Activated T-cell treated with anti-CD3 and anti-CD28 coated beads, Interleukin-2, amount 50 U/mL, for 1 hour (primary cell): ENCODE measurements around the gene RAB44.

ENCODE experiments used
- DNase-seq: peaks from one replicate; pipeline ENCODE4 v3.0.0-alpha.2; 2020

RAB44 gene

DNA sequence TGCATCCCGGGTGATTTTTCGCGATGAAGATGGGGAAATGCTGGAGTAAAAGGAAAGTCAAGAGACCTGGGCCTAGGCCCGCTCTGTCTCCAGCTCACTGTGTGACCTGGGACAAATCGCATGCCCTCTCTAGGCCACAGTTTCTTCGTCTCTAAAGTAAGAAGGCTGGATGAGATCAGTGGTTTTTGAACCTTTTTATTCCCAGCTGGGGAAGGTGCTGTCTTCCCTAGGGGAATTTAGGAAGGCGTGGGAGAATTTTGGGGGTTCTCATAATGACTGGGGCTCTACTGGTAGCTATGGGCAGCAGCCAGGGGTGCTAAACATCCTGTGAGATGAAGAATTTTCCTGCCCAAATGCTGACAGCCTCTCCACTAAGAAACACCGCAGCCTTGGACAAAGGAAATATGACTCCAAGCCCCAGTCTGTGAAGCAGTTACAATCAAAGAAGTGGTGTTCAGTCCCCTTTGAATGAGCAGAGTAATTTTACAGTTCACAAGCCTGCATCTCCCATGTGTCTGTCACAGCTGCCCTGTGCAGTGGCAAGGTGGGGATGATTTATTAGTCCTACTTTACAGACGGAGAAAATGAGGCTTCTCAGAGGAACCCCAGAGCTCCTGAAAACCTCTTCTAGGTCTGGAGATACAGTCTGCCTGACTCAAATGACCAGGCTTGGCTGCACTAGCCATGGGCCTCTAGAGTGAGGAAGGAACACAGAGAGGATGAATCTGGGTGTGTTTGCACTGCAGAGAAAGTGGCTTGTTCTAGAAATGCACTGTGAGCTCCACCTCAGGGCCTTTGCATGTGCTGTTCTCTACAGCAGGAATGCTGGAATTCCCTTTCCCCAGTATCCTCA is 57.2 kb downstream of the RAB44 start:
- no peak for DNase-seq

- DNase-seq, result peak; percentile 64
These were observed 58.1 kb downstream of the RAB44 start for GRCh38 chr6:36755435-36756348.

GRCh38 chr6:36756786-36757185 is 59.2 kb downstream of the RAB44 start:
- DNase-seq, result no peak

DNA sequence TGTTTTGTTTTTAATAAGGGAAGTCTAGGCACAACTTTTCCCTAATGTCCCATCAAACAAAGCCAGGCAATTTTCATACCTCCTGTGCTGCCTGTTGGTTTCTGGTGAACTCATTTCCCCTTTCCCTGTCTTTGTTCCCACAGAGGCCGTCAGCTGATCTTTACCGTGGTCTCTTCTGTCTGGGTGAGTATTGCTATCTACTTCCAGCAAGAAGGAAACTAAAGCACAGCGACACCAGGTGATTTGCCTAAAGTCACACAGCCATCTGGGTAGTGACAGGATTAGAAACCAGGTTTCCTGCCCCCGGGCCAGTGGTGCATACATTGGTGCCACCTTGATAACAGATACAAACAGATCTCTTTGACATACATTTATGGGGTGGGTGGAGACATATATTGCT is 59.6 kb downstream of the RAB44 start:
- DNase-seq, result no peak

GRCh38 chr6:36757943-36758508 is 60.4 kb downstream of the RAB44 start:
- no peak for DNase-seq

DNA sequence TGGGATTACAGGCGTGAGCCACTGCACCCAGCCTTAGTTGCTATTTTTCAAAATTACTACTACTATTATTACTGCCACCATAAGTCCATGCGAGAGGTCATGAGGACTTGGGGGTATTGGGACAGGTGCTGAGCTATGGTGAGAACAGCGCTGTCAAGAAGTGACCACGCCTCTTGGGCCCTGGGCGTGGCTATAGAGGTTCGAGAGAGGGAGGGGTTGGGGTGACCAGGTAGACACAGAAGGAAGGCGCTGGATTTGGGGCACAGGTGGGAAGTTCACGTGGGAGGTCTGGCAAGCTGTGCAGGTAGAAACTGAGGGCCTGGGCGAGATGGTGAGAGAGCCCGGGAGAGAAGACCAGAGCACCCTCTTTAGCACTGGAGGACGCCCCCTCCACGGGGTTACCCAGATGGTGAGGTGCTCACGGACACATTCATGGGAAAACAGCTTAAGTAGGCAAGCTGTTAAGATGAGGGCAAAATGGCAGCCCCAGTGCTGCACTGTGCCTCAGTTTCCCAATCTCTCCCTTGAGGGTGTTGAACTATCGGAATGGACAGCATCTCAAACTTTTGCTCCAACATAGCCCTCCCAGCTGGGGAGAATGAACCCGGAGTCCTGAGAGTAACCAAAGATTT is 61.0 kb downstream of the RAB44 start:
- no peak for DNase-seq

- DNase-seq, result peak; percentile 82
These were observed 61.6 kb downstream of the RAB44 start for GRCh38 chr6:36759148-36759759.

GRCh38 chr6:36760685-36761435 is 63.2 kb downstream of the RAB44 start:
- DNase-seq, result no peak

DNA sequence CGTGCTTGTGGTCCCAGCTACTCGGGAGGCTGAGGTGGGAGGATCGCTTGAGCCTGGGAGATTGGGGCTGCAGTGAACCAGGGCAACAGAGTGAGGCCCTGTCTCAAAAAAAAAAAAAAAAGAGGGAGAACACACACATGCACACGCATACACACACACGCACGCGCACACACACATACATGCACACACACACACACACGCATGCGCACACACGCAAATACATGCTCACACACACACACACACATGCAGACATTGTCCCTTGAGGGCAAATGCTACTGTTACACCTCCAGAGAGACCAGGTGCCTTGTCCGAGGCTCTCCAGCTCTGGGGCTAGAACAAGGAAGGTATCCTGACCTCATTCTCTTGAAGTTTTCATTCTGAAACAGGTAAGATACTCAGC is 64.5 kb downstream of the RAB44 start:
- no peak for DNase-seq

- no peak for DNase-seq
These were observed 67.6 kb downstream of the RAB44 start for GRCh38 chr6:36765190-36765589.

DNA sequence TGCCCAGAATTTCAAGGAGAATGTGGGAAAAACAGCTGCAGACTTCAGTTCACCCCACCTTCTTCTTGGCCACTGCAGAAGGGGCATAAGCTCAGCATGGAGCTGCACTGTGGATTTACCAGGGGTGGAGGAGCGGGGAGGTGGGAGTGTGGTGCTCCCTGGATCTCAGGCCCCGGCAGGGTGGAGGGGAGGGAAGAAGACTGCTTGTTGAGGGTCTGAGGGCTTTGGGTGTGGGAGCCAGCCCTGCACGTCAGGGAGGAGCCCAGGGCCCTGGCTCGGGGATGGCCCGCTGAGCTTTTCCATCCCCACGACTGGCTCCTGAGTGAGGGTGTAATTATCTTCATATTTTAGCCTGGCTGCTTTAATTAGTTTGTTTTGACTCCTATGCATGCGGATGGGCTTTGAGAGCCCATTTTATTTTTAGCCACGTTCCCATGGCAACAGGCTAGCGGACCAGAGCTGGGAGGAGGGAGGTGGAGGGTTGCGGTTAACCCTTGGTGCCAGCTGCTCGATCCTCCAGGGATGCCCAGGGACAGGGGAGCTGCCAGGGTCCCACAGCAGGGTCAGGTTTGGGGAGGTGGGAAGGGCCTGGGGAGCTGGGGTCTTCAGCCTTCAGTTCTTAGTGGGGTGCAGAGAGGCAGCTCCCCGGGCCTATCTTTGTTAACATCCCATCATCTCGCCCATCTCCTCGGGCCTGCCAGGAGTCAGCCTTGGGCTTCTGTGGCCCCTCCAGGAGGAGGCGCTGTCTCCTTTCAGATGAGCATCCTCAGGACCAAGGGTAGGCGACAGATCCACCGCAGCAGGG is 68.2 kb downstream of the RAB44 start:
- DNase-seq, result peak; percentile 77

DNA sequence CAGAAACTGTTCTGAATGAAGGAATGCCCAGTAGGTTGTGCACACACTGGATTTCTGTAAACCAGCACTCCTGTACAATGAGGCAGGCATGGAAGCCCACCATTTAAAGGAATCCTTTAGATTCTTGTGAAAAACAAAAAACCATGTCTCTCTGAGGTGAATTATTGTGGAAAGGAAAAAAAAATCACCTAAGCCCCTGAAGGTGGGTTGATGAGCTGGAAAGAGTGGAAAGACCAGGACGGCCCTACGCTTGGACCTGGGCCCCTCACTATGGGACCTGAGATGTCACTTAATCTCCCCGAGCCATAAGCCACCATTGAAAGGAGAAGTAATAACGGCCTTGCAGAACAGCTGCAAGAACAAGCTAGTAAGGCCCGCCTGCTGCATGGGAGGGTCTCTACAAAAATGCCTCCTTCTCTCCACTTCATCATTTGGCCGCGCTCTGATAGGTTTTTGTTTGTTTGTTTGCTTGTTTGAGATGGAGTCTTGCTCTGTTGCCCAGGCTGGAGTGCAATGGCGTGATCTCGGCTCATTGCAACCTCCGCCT is 68.8 kb downstream of the RAB44 start:
- no peak for DNase-seq

DNA sequence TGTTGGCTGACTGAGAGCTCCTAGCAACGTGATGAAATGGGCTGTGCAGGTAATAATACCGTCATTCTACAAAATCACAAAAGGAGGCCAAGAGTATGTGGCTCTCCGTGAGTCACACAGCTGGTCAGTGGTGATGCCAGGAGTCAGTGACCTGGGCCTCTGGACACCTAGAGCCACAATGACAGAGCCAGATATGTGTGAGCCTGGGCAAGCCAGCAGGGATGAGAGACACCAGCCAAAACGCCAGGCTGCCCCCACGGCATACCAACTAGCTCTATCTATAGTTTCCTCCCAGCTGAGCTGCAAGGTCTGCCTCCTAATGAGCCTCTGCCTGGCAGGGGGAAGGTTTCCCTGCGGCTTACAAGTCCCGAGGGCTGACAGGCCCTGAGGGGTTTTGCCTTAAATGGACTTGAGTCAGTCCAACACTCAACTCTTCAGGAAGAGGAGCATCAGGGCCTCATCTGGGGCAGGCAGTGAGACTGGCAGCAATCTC is 71.6 kb downstream of the RAB44 start:
- no peak for DNase-seq

DNA sequence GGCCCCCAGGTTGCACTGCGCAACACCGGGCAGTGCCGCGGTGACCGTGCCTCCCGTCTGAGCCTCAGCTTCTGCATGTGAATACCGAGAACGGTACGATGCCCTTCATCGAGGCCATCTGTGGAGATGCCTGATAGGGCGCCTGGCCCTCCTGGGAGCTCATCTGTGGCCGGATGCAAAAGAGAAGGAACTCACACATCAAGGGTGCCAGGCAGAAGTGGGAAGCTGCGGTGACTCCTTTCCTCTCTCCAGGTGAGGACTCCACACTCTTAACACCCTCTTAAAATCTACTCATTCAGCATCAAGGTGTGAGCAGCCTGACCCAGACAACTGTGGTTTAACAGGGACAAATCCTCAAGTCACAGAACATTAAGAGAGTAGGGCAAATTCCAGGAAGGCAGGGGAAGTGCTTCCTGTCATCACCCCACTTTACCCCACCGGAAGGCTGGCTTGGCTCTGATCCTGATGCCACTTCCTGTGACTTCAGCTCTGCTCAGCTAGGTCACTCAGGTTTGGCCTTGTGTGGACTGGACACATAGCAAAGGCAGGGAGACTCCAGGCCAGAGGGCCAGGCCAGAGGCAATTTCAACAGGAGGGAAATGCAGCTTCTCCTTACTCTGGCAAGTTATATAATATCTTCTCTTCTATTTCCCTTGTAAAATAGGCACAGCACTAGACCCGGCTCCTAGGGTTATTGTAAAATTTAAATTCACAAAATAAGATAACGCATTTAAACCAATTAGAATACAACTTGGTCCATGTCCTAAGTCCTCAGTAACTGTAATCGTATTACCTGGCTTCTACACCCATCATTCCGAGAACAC is 72.3 kb downstream of the RAB44 start:
- DNase-seq, result no peak

DNA sequence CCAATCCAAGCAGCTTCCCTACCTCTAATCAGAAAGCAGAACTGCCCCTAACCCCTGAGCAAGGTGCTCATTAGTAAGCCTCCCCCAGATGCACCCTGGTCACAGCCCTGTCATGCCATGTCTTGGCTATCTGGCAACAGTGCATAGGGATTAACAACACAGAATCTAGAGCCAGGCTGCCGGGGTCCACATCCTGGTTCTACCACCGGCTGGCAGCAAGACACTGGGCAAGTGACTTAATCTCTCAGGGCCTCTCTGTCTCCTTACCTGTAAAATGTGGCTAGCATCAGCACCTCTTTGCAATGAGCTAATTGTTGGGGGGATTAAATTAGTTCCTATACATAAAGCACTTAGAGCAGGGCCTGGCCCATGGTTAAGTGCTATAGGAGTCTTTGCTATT is 73.5 kb downstream of the RAB44 start:
- DNase-seq, result no peak

- no peak for DNase-seq
These were observed 74.8 kb downstream of the RAB44 start for GRCh38 chr6:36772397-36772796.

GRCh38 chr6:36774331-36774730 is 76.7 kb downstream of the RAB44 start:
- no peak for DNase-seq

DNA sequence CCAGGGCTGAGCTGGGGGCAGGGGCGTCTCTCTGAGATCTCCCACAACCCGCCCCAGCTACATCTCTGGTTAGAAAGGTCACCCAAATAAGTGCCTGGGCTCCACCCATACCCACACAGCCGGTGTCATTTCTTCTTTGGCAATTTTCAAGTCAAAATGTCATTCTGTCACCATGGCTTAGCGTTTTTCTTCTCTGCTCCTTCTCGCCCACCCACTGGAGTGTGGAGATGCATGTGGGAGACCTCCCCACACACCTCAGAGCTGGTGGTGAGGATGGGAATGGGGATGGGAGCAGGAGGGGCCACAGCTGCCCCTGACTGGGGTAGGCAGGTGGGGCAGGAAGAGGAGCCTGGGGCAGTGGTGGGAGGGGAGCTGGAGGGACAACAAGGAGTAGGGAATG is 78.5 kb downstream of the RAB44 start:
- no peak for DNase-seq

GRCh38 chr6:36777801-36778200 is 80.2 kb downstream of the RAB44 start:
- no peak for DNase-seq

DNA sequence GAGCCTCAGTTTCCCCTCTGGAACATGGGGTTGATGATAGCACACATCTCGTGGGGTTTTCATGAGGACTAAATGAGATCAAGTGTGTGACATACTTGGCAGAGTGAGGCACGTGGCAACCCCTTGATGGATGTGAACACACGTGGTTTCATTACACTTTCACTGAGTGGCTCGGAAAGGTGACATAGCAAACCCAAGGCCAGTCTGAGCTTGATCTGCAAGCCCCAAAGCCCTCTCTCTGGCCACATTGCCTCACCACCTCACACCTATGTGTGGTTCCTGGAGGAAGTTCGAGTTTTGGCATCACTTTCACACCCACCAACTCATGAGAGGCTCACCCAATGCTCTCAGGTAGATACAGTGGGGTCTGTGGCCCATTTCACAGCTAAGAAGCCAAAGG is 81.6 kb downstream of the RAB44 start:
- no peak for DNase-seq
